Measurements from ENCODE around the gene HRH1.
A peak's percentile ranks its signal among the peaks of the same experiment; 100 is the strongest.
"Not testable (repeated sequence)": the region's sequence is repeated elsewhere in the genome, so short reads cannot be mapped to it uniquely, and the experiment has no call there.

Gene HRH1

GRCh38 chr3:11211531-11212298 is 57.4 kb downstream of the HRH1 start:
- H3K4me3 ChIP-seq (ENCODE audit: control insufficient read depth, low read depth, low read length), result no peak overlapping the region
- DNase-seq (ENCODE audit: low read depth), result peak; percentile 61
- peak; percentile 30 for TF ChIP-seq CTCF (conservative IDR thresholded peaks at IDR 0.05; ENCODE audit: control insufficient read depth, insufficient read depth, low read depth, low read length)

DNA sequence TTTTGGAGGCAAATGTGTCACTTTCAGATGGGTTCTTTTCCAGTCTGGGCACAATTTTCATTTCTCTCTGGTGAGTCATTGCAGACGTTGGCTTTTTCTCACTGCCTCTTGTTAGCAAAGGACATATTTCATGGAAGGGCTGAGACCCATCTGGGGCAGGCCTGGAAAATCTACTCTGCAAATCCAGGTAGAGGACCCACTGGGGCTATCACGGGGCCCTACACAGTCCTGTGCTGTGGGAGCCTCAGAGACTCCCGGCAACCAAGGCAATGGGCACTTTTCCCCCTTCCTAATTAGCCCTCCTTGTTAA is 58.0 kb downstream of the HRH1 start:
- DNase-seq (ENCODE audit: low read depth), result peak; percentile 72
- H3K4me3 ChIP-seq (ENCODE audit: control insufficient read depth, low read depth, low read length), result no peak overlapping the region
- no peak for TF ChIP-seq CTCF (conservative IDR thresholded peaks at IDR 0.05; ENCODE audit: control insufficient read depth, insufficient read depth, low read depth, low read length)

GRCh38 chr3:11212784-11213183 is 58.5 kb downstream of the HRH1 start:
- TF ChIP-seq CTCF (conservative IDR thresholded peaks at IDR 0.05; ENCODE audit: control insufficient read depth, insufficient read depth, low read depth, low read length), result no peak
- no peak for DNase-seq (ENCODE audit: low read depth)
- no peak overlapping the region for H3K4me3 ChIP-seq (ENCODE audit: control insufficient read depth, low read depth, low read length)

- no peak for DNase-seq (ENCODE audit: low read depth)
- TF ChIP-seq CTCF (conservative IDR thresholded peaks at IDR 0.05; ENCODE audit: control insufficient read depth, insufficient read depth, low read depth, low read length), result no peak
- no peak overlapping the region for H3K4me3 ChIP-seq (ENCODE audit: control insufficient read depth, low read depth, low read length)
Observed at GRCh38 chr3:11213810-11214450, 59.6 kb downstream of the HRH1 start.

- no peak overlapping the region for H3K4me3 ChIP-seq (ENCODE audit: control insufficient read depth, low read depth, low read length)
- TF ChIP-seq CTCF (conservative IDR thresholded peaks at IDR 0.05; ENCODE audit: control insufficient read depth, insufficient read depth, low read depth, low read length), result no peak
- no peak for DNase-seq (ENCODE audit: low read depth)
Observed at GRCh38 chr3:11214451-11214978, 60.2 kb downstream of the HRH1 start.

GRCh38 chr3:11217370-11217769 is 63.1 kb downstream of the HRH1 start:
- H3K4me3 ChIP-seq (ENCODE audit: control insufficient read depth, low read depth, low read length); DNase-seq (ENCODE audit: low read depth): not testable (repeated sequence)

GRCh38 chr3:11220230-11220629 is 65.9 kb downstream of the HRH1 start:
- DNase-seq (ENCODE audit: low read depth), result no peak
- TF ChIP-seq CTCF (conservative IDR thresholded peaks at IDR 0.05; ENCODE audit: control insufficient read depth, insufficient read depth, low read depth, low read length), result no peak

More at GRCh38 chr3:11220230-11220629, 65.9 kb downstream of the HRH1 start:
- H3K4me3 ChIP-seq (ENCODE audit: control insufficient read depth, low read depth, low read length), result no peak overlapping the region
